ENCODE results near the gene PHF24. TPM values are rescaled to one million over a fixed set of nuclear protein-coding genes. Genes with fewer than 3 reads are reported as not detected.
A peak's percentile ranks its signal among the peaks of the same experiment; 100 is the strongest.
"Not testable (repeated sequence)": the region's sequence is repeated elsewhere in the genome, so short reads cannot be mapped to it uniquely, and the experiment has no call there.

Gene PHF24
- 0.18 TPM for polyA plus RNA-seq (2013)

- ChIA-PET CTCF (interaction anchor here (1.5 kb wide), 1 partner anchor 14 kb away, joined by 3 read pairs; no protein-coding TSS in a partner anchor), POLR2A (no interaction called here)
- peak within 1 kb of the TSS in 6 of 7 experiments; percentile 12 to 67 (median 50) for H3K4me3 ChIP-seq (ENCODE audit: control insufficient read depth in 1 of 7, extremely low read depth in 1 of 7, insufficient read depth in 4 of 7, low read depth in 2 of 7, low read length in 6 of 7)
- H3K27ac ChIP-seq (ENCODE audit: insufficient read depth in 1 of 2, low read depth in 1 of 2, low read length in 2 of 2, poor library complexity in 1 of 2, severe bottlenecking in 2 of 2): no peak within 1 kb of the TSS
- no peaks in the 10 kb centered on the region for H3K36me3 ChIP-seq (ENCODE audit: control insufficient read depth in 4 of 4, insufficient read depth in 4 of 4, low read length in 3 of 4)
- H3K27me3 ChIP-seq (replicated peaks in 2 of 5; ENCODE audit: control insufficient read depth in 4 of 5, insufficient read depth in 5 of 5, low read length in 4 of 5): peaks cover 36 to 93% (median 50%) of the 10 kb centered on the region in 5 experiments
- H3K4me1 ChIP-seq (ENCODE audit: control extremely low read depth in 1 of 4, control insufficient read depth in 4 of 4, insufficient read depth in 4 of 4, low read length in 3 of 4): peaks cover 0 to 10% (median 4%) of the 10 kb centered on the region in 4 experiments
- under 1% methylated on average over 78 of the region's 116 CpGs for WGBS (ENCODE audit: insufficient coverage)
- DNase-seq: peak; percentile 28 to 65 (median 52)
- H3K9me3 ChIP-seq (ENCODE audit: control extremely low read depth in 1 of 5, control insufficient read depth in 4 of 5, insufficient read depth in 2 of 5, low read depth in 1 of 5, low read length in 4 of 5): no peaks in the 10 kb centered on the region
Measured at GRCh38 chr9:34957492-34958410, at the start of gene PHF24. TSS of gene PHF24 (plus strand) at chr9:34958285. CDS start at chr9:34971299, 13,014 bp downstream.

DNA sequence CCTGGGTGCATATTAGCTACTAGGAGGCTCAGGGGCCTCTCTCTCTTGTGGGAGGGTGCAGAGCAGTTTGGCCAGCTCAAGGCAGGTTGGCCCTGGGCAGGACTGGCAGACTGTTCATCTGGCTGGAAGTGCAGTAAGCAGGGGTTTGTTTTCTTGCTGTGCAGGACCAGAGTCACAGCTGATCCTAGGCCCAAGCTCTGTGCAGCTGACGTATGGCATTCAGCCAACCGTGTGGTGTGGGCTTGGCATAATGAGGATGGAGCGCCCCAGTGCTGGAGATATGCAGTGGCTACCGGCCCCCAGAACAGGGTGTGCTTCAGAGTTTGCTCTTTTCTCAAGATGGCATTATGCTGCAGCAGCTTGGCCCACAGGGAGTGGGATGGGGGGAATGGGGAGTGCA, 31.0 kb upstream of the PHF24 start:
- no peak for DNase-seq
- H3K36me3 ChIP-seq (ENCODE audit: control insufficient read depth in 4 of 4, insufficient read depth in 4 of 4, low read length in 3 of 4): no peaks in the 10 kb centered on the region
- H3K4me3 ChIP-seq (ENCODE audit: control insufficient read depth in 1 of 7, extremely low read depth in 1 of 7, insufficient read depth in 4 of 7, low read depth in 2 of 7, low read length in 6 of 7): no peak overlapping the region
- peaks cover 2 to 6% (median 5%) of the 10 kb centered on the region in 5 experiments for H3K27me3 ChIP-seq (replicated peaks in 2 of 5; ENCODE audit: control insufficient read depth in 4 of 5, insufficient read depth in 5 of 5, low read length in 4 of 5)
- 100% methylated on average over 3 of the region's 4 CpGs for WGBS (ENCODE audit: insufficient coverage)
- no peak overlapping the region for H3K27ac ChIP-seq (ENCODE audit: insufficient read depth in 1 of 2, low read depth in 1 of 2, low read length in 2 of 2, poor library complexity in 1 of 2, severe bottlenecking in 2 of 2)
- no peaks in the 10 kb centered on the region for H3K4me1 ChIP-seq (ENCODE audit: control extremely low read depth in 1 of 4, control insufficient read depth in 4 of 4, insufficient read depth in 4 of 4, low read length in 3 of 4)
- POLR2A ChIA-PET: no interaction called here
- H3K9me3 ChIP-seq (ENCODE audit: control extremely low read depth in 1 of 5, control insufficient read depth in 4 of 5, insufficient read depth in 2 of 5, low read depth in 1 of 5, low read length in 4 of 5): peaks cover 0 to 15% (median 5%) of the 10 kb centered on the region in 5 experiments
- CTCF ChIA-PET: interaction anchor here (0.7 kb wide), 1 partner anchor 28 kb away, joined by 4 read pairs; no protein-coding TSS in a partner anchor

DNA sequence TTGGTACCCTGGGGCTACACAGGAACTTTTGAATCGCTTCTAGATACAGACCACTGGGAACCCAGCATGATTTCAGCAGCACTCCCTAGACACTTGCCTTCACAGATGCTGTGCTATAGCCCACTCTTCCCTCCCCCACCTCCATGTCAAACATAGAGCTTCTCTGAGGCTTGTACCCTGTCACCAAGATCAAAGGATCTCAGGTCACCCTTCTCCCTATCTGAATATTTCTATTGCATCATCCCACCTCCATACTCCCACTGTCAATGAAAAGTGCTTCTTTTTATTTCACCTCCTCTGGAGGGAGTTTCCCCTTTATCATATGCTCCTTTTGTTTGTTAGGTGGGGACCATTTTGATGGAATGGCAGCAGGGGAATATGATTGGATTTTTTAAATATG, 29.2 kb upstream of the PHF24 start:
- WGBS (ENCODE audit: insufficient coverage): 100% methylated on average over 1 of the region's 1 CpG
- peaks cover 0 to 9% (median 2%) of the 10 kb centered on the region in 5 experiments for H3K27me3 ChIP-seq (replicated peaks in 2 of 5; ENCODE audit: control insufficient read depth in 4 of 5, insufficient read depth in 5 of 5, low read length in 4 of 5)
- H3K4me3 ChIP-seq (ENCODE audit: control insufficient read depth in 1 of 7, extremely low read depth in 1 of 7, insufficient read depth in 4 of 7, low read depth in 2 of 7, low read length in 6 of 7): no peak overlapping the region
- no peak overlapping the region for H3K27ac ChIP-seq (ENCODE audit: insufficient read depth in 1 of 2, low read depth in 1 of 2, low read length in 2 of 2, poor library complexity in 1 of 2, severe bottlenecking in 2 of 2)
- peaks cover 0 to 15% (median 5%) of the 10 kb centered on the region in 5 experiments for H3K9me3 ChIP-seq (ENCODE audit: control extremely low read depth in 1 of 5, control insufficient read depth in 4 of 5, insufficient read depth in 2 of 5, low read depth in 1 of 5, low read length in 4 of 5)
- no peak for DNase-seq
- H3K4me1 ChIP-seq (ENCODE audit: control extremely low read depth in 1 of 4, control insufficient read depth in 4 of 4, insufficient read depth in 4 of 4, low read length in 3 of 4): no peaks in the 10 kb centered on the region
- POLR2A ChIA-PET: no interaction called here
- CTCF ChIA-PET: interaction anchor here (1.0 to 1.5 kb wide), 7 partner anchors 20 to 169 kb away, joined by 3 to 6 read pairs (median 3); no protein-coding TSS in a partner anchor
- no peaks in the 10 kb centered on the region for H3K36me3 ChIP-seq (ENCODE audit: control insufficient read depth in 4 of 4, insufficient read depth in 4 of 4, low read length in 3 of 4)

GRCh38 chr9:34929506-34930102, 28.5 kb upstream of the PHF24 start:
- H3K4me1 ChIP-seq (ENCODE audit: control extremely low read depth in 1 of 4, control insufficient read depth in 4 of 4, insufficient read depth in 4 of 4, low read length in 3 of 4): no peaks in the 10 kb centered on the region
- H3K9me3 ChIP-seq (ENCODE audit: control extremely low read depth in 1 of 5, control insufficient read depth in 4 of 5, insufficient read depth in 2 of 5, low read depth in 1 of 5, low read length in 4 of 5): peaks cover 0 to 14% (median 4%) of the 10 kb centered on the region in 5 experiments
- H3K27me3 ChIP-seq (replicated peaks in 2 of 5; ENCODE audit: control insufficient read depth in 4 of 5, insufficient read depth in 5 of 5, low read length in 4 of 5): peaks cover 0 to 11% (median 2%) of the 10 kb centered on the region in 5 experiments
- ChIA-PET POLR2A (no interaction called here), CTCF (interaction anchor here (0.8 to 1.4 kb wide), 6 partner anchors 24 to 169 kb away, joined by 3 read pairs; no protein-coding TSS in a partner anchor)
- WGBS (ENCODE audit: insufficient coverage): 16% methylated on average over 6 of the region's 7 CpGs
- no peak overlapping the region for H3K4me3 ChIP-seq (ENCODE audit: control insufficient read depth in 1 of 7, extremely low read depth in 1 of 7, insufficient read depth in 4 of 7, low read depth in 2 of 7, low read length in 6 of 7)
- no peak overlapping the region for H3K27ac ChIP-seq (ENCODE audit: insufficient read depth in 1 of 2, low read depth in 1 of 2, low read length in 2 of 2, poor library complexity in 1 of 2, severe bottlenecking in 2 of 2)
- no peaks in the 10 kb centered on the region for H3K36me3 ChIP-seq (ENCODE audit: control insufficient read depth in 4 of 4, insufficient read depth in 4 of 4, low read length in 3 of 4)
- DNase-seq: peak; percentile 26 to 55 (median 49)

DNA sequence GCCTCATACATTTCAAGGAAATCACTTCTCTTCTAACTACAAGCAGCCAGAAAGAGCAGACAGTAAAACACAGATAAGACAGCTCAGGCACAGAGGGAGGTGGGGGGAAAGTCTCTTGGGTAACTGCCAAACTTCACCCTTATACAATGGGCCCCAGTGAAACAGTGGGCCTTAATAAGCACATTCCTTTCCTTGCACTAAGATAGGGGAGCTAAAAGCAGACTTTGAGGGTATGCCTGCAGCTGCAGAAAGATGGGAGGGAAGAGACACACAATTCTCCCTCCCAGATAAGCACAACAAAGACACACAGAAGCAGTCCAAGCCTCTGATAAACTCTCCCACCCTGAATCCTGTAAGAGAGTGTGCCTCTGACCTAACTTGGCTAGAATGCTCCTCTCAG, 18.1 kb upstream of the PHF24 start:
- CTCF ChIA-PET: interaction anchor here (1.1 kb wide), 1 partner anchor 9 kb away, joined by 3 read pairs; no protein-coding TSS in a partner anchor

GRCh38 chr9:34948451-34948850, 9.6 kb upstream of the PHF24 start:
- POLR2A ChIA-PET: interaction anchor here (0.6 kb wide), 1 partner anchor 19 kb away, joined by 3 read pairs; no protein-coding TSS in a partner anchor

More for the DNA sequence above, 18.1 kb upstream of the PHF24 start:
- H3K36me3 ChIP-seq (ENCODE audit: control insufficient read depth in 4 of 4, insufficient read depth in 4 of 4, low read length in 3 of 4); H3K4me1 ChIP-seq (ENCODE audit: control extremely low read depth in 1 of 4, control insufficient read depth in 4 of 4, insufficient read depth in 4 of 4, low read length in 3 of 4); H3K9me3 ChIP-seq (ENCODE audit: control extremely low read depth in 1 of 5, control insufficient read depth in 4 of 5, insufficient read depth in 2 of 5, low read depth in 1 of 5, low read length in 4 of 5); H3K4me3 ChIP-seq (ENCODE audit: control insufficient read depth in 1 of 7, extremely low read depth in 1 of 7, insufficient read depth in 4 of 7, low read depth in 2 of 7, low read length in 6 of 7); DNase-seq; H3K27me3 ChIP-seq (replicated peaks in 2 of 5; ENCODE audit: control insufficient read depth in 4 of 5, insufficient read depth in 5 of 5, low read length in 4 of 5); POLR2A ChIA-PET; H3K27ac ChIP-seq (ENCODE audit: insufficient read depth in 1 of 2, low read depth in 1 of 2, low read length in 2 of 2, poor library complexity in 1 of 2, severe bottlenecking in 2 of 2): not testable (repeated sequence)

More at GRCh38 chr9:34948451-34948850, 9.6 kb upstream of the PHF24 start:
- Histone ChIP-seq H3K36me3 (ENCODE audit: control insufficient read depth in 4 of 4, insufficient read depth in 4 of 4, low read length in 3 of 4) (no peaks in the 10 kb centered on the region), H3K4me3 (ENCODE audit: control insufficient read depth in 1 of 7, extremely low read depth in 1 of 7, insufficient read depth in 4 of 7, low read depth in 2 of 7, low read length in 6 of 7) (no peak overlapping the region), H3K27me3 (replicated peaks in 2 of 5; ENCODE audit: control insufficient read depth in 4 of 5, insufficient read depth in 5 of 5, low read length in 4 of 5) (peaks cover 0 to 18% (median 15%) of the 10 kb centered on the region in 5 experiments), H3K9me3 (ENCODE audit: control extremely low read depth in 1 of 5, control insufficient read depth in 4 of 5, insufficient read depth in 2 of 5, low read depth in 1 of 5, low read length in 4 of 5) (peaks cover 0 to 4% (median 3%) of the 10 kb centered on the region in 5 experiments), H3K4me1 (ENCODE audit: control extremely low read depth in 1 of 4, control insufficient read depth in 4 of 4, insufficient read depth in 4 of 4, low read length in 3 of 4) (no peaks in the 10 kb centered on the region), H3K27ac (ENCODE audit: insufficient read depth in 1 of 2, low read depth in 1 of 2, low read length in 2 of 2, poor library complexity in 1 of 2, severe bottlenecking in 2 of 2) (no peak overlapping the region)
- WGBS (ENCODE audit: insufficient coverage): no CpG with 5 or more reads among the region's 2 CpGs
- no peak for DNase-seq
- CTCF ChIA-PET: interaction anchor here (1.1 to 1.2 kb wide), 2 partner anchors 13 to 20 kb away, joined by 3 read pairs; no protein-coding TSS in a partner anchor

Measured in common myeloid progenitor, CD34-positive (primary cell).